OCI-LY3 (cell line): ENCODE measurements around the gene NES.

Source experiments
- CTCF ChIP-seq: fragments of 200-600, 300-600 bp; sonication (generic); IDR thresholded peaks from 2 replicates; pipeline ENCODE4 v1.5.1; 2014; ENCODE audit warnings: antibody characterized with exemption, low read length, low read depth
- EZH2phosphoT487 ChIP-seq: fragments of 200-600 bp; shearing (Covaris generic); IDR thresholded peaks from 2 replicates; pipeline ENCODE4 v1.6.1; 2018; ENCODE audit warnings: antibody characterized with exemption, mixed run types, low read depth

DNA sequence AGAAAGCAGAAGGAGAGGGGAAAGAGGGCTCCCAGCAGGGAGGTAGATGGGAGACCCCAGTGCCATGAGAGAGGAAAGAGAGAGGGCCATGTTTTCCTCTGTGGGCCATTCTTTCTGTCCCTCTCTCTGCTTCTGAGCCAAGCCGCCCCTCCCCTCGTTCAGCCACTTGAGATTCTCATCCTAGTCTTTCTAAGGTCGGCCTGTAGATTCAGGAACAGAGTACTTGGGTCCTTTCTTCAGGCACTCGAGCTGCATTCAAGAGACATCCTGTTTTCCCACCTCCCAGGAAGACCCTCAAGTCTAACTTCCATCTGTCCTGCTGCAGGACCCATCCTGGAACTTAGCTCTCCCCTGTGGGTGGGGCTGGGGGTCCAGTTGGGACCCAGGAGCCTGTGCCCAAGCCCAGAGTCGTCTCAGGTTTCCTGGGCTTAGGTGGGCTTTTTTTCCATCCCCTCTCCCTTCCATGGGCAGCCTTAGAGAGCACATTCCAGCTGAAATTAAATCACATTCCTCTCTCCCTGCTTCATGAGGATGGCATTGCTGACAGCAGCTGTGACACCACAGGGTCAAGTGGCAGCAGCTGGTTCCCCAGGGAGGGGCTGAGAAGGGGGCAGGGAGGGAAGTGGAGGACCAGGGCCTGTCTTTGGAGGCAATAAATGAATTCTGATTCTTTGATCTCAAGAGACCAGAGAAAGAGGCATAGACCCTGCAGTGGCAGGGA lies 13.0 kb downstream of the NES start:
- TF ChIP-seq CTCF, result no peak
- TF ChIP-seq EZH2phosphoT487, result no peak
